Measurements from ENCODE around the gene FAM184B.

Gene FAM184B

GRCh38 chr4:17781300-17782287, at the start of gene FAM184B:
Gene FAM184B, minus strand, starts transcription at chr4:17781621. Its CDS starts 322 bp downstream, at chr4:17781299.
- peak within 1 kb of the TSS; percentile 43 for H3K4me3 ChIP-seq (replicated peaks; ENCODE audit: low read depth, low read length)
- DNase-seq (ENCODE audit: extremely low read depth, low read depth), result no peak
- TF ChIP-seq, protein P1, sequence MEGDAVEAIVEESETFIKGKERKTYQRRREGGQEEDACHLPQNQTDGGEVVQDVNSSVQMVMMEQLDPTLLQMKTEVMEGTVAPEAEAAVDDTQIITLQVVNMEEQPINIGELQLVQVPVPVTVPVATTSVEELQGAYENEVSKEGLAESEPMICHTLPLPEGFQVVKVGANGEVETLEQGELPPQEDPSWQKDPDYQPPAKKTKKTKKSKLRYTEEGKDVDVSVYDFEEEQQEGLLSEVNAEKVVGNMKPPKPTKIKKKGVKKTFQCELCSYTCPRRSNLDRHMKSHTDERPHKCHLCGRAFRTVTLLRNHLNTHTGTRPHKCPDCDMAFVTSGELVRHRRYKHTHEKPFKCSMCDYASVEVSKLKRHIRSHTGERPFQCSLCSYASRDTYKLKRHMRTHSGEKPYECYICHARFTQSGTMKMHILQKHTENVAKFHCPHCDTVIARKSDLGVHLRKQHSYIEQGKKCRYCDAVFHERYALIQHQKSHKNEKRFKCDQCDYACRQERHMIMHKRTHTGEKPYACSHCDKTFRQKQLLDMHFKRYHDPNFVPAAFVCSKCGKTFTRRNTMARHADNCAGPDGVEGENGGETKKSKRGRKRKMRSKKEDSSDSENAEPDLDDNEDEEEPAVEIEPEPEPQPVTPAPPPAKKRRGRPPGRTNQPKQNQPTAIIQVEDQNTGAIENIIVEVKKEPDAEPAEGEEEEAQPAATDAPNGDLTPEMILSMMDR (IDR thresholded peaks at IDR 0.05; ENCODE audit: low read depth, low read length, missing control alignments), result no peak

DNA sequence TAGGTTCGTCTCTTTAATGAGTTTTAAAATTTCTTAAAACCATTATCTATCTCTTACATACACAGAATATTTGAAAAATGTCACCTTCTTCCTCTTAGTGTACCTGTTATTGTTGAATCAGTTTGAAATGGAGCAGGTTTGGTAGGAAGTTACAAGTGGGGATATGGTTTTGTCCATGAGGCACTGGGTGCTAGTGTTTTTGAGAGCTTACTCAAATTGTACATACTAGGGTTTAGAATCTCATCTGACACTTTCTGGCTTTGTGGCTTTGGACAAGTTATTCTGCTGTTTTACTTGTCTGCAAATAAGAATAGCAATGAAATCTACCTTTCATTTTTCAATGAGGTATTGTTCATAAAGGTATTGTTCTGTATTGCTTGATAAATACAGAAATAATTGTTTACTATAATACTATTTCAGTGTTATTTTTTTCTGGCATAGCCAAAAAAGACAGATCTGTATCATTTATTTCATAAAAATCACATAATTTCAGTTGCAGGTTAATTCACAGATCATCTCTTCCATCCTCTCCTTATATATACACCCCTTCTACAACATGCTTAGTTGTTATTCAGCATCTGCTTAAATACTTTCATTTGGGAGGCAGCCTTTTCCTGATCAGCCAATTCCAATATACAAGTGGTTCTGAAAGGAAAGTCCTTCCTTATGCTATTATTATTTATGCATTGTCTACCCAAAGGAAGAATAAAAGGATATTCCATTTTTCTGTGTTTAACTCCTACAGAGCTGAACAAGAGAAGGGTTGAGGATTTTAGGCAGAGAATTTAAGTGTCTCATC, 42.6 kb upstream of the FAM184B start:
- H3K4me3 ChIP-seq (replicated peaks; ENCODE audit: low read depth, low read length), result no peak overlapping the region
- TF ChIP-seq, protein P1 (IDR thresholded peaks at IDR 0.05; ENCODE audit: low read depth, low read length, missing control alignments), result no peak
- no peak for DNase-seq (ENCODE audit: extremely low read depth, low read depth)

- TF ChIP-seq, protein P1 (IDR thresholded peaks at IDR 0.05; ENCODE audit: low read depth, low read length, missing control alignments), result peak; percentile 35
- peak; percentile 40 for DNase-seq (ENCODE audit: extremely low read depth, low read depth)
- H3K4me3 ChIP-seq (replicated peaks; ENCODE audit: low read depth, low read length), result no peak overlapping the region
These were observed 35.6 kb upstream of the FAM184B start for GRCh38 chr4:17817027-17817426.

GRCh38 chr4:17816142-17816541, 34.7 kb upstream of the FAM184B start:
- no peak overlapping the region for H3K4me3 ChIP-seq (replicated peaks; ENCODE audit: low read depth, low read length)
- DNase-seq (ENCODE audit: extremely low read depth, low read depth), result no peak
- TF ChIP-seq, protein P1 (IDR thresholded peaks at IDR 0.05; ENCODE audit: low read depth, low read length, missing control alignments), result no peak

GRCh38 chr4:17814140-17814539, 32.7 kb upstream of the FAM184B start:
- H3K4me3 ChIP-seq (replicated peaks; ENCODE audit: low read depth, low read length), result no peak overlapping the region
- TF ChIP-seq, protein P1 (IDR thresholded peaks at IDR 0.05; ENCODE audit: low read depth, low read length, missing control alignments), result no peak
- DNase-seq (ENCODE audit: extremely low read depth, low read depth), result no peak

DNA sequence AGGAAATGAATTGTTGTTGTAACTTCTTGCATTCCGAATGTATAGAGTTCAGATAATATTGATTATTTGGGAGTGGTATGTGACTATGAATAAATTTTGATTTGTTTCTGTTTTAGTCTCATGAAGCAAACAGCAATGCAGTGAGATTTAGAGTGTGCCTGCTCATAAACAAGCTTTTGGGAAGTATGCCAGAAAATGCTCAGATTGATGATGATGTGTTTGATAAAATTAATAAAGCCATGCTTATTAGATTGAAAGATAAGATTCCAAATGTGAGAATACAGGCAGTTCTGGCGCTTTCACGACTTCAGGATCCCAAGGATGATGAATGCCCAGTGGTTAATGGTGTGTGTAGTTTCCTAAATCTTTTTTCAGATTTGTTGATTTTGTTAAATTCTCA, 31.4 kb upstream of the FAM184B start:
- no peak for DNase-seq (ENCODE audit: extremely low read depth, low read depth)
- TF ChIP-seq, protein P1 (IDR thresholded peaks at IDR 0.05; ENCODE audit: low read depth, low read length, missing control alignments), result no peak
- H3K4me3 ChIP-seq (replicated peaks; ENCODE audit: low read depth, low read length), result peak overlapping the region; percentile 58

Measured in HFF-Myc (cell line).